ENCODE measurements around the gene EXOC6B. TPM values are rescaled to one million over a fixed set of nuclear protein-coding genes. Genes with fewer than 3 reads are reported as not detected.

The EXOC6B gene
- total RNA-seq, 1 donor: 24.6 TPM

DNA sequence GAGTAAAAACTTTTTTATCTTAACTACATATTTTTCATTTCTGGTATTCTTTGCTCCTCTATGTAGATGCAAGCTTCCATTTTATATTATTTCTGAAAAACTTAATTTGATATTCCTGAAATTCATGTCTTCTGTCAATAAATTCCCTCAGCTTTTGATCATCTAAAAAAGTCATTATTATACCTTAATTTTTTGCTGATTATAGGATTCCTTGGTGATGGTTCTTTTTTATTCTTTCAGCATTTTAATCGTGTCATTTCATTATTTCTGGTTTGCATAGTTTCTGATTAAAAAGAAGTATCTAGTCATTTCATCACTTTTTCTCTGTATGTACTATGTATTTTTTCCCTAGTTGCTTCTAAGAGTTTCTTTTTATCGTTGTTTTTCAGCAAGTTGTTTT lies 436.4 kb downstream of the EXOC6B start:
- Histone ChIP-seq H3K4me1 (ENCODE audit: insufficient read depth, low read length) (no peaks in the 10 kb centered on the region), H3K27me3 (ENCODE audit: insufficient read depth, low read length) (no peaks in the 10 kb centered on the region), H3K4me3 (ENCODE audit: insufficient read depth, low read length) (no peak overlapping the region), H3K36me3 (ENCODE audit: insufficient read depth, low read length) (no peaks in the 10 kb centered on the region), H3K79me2 (ENCODE audit: insufficient read depth, low read length) (no peaks in the 10 kb centered on the region), H4K20me1 (ENCODE audit: insufficient read depth, low read length) (no peaks in the 10 kb centered on the region), H3K27ac (ENCODE audit: low read depth, low read length) (no peak overlapping the region), H3K9me3 (ENCODE audit: low read depth, low read length) (peaks cover 3% of the 10 kb centered on the region), H3K4me2 (ENCODE audit: insufficient read depth, low read length) (no peak overlapping the region), H2AFZ (ENCODE audit: low read length) (no peak overlapping the region)
- DNase-seq (ENCODE audit: insufficient read length, low spot score, missing footprints): no peak
- TF ChIP-seq, protein P1, sequence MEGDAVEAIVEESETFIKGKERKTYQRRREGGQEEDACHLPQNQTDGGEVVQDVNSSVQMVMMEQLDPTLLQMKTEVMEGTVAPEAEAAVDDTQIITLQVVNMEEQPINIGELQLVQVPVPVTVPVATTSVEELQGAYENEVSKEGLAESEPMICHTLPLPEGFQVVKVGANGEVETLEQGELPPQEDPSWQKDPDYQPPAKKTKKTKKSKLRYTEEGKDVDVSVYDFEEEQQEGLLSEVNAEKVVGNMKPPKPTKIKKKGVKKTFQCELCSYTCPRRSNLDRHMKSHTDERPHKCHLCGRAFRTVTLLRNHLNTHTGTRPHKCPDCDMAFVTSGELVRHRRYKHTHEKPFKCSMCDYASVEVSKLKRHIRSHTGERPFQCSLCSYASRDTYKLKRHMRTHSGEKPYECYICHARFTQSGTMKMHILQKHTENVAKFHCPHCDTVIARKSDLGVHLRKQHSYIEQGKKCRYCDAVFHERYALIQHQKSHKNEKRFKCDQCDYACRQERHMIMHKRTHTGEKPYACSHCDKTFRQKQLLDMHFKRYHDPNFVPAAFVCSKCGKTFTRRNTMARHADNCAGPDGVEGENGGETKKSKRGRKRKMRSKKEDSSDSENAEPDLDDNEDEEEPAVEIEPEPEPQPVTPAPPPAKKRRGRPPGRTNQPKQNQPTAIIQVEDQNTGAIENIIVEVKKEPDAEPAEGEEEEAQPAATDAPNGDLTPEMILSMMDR (IDR thresholded peaks at IDR 0.05; ENCODE audit: extremely low read depth, low read depth, low read length): no peak

DNA sequence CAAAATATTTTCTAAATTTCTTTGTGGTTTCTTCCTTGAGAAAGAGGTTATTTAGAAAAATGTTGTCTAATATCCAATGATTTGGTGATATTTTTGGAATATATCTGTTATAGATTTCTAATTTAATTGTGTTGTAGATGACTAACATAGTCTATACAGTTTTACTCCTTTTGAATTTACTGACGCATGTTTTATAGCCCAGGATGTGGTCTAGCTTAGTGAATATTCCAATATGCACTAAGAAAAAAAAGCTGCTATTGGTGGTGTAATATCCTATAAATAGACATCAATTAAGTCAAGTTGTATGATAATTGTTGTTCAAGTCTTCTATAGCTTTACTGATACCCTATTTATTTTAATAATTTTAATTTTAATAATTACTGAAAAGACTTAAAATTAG lies 437.6 kb downstream of the EXOC6B start:
- peaks cover 3% of the 10 kb centered on the region for H3K9me3 ChIP-seq (ENCODE audit: low read depth, low read length)
- no peaks in the 10 kb centered on the region for H3K27me3 ChIP-seq (ENCODE audit: insufficient read depth, low read length)
- H3K36me3 ChIP-seq (ENCODE audit: insufficient read depth, low read length): no peaks in the 10 kb centered on the region
- DNase-seq (ENCODE audit: insufficient read length, low spot score, missing footprints): no peak
- no peak overlapping the region for H3K27ac ChIP-seq (ENCODE audit: low read depth, low read length)
- TF ChIP-seq, protein P1 (IDR thresholded peaks at IDR 0.05; ENCODE audit: extremely low read depth, low read depth, low read length): no peak
- no peaks in the 10 kb centered on the region for H4K20me1 ChIP-seq (ENCODE audit: insufficient read depth, low read length)
- no peaks in the 10 kb centered on the region for H3K4me1 ChIP-seq (ENCODE audit: insufficient read depth, low read length)
- H2AFZ ChIP-seq (ENCODE audit: low read length): no peak overlapping the region
- H3K79me2 ChIP-seq (ENCODE audit: insufficient read depth, low read length): no peaks in the 10 kb centered on the region
- H3K4me3 ChIP-seq (ENCODE audit: insufficient read depth, low read length): no peak overlapping the region
- H3K4me2 ChIP-seq (ENCODE audit: insufficient read depth, low read length): no peak overlapping the region

DNA sequence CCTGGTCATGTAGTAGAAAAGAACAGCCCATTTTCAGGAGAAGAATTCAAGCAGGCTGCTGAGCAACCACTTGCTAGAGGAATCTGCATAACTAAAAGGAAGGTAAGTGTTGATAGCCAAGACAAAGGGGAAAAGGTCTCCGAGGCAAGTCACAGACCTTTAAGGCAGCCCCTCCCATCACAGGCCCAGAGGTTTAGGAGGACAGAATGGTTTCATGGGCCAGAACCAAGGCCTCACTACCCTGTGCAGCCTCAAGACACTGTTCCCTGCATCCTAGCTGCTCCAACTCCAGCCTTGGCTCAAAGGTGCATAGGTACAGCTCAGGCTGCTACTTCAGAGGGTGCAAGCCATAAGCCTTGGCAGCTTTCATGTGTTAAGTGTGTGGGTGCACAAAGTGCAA lies 439.5 kb downstream of the EXOC6B start:
- Histone ChIP-seq H2AFZ (ENCODE audit: low read length) (no peak overlapping the region), H3K4me3 (ENCODE audit: insufficient read depth, low read length) (no peak overlapping the region), H3K9me3 (ENCODE audit: low read depth, low read length) (peaks cover 3% of the 10 kb centered on the region), H3K4me1 (ENCODE audit: insufficient read depth, low read length) (no peaks in the 10 kb centered on the region), H4K20me1 (ENCODE audit: insufficient read depth, low read length) (no peaks in the 10 kb centered on the region), H3K4me2 (ENCODE audit: insufficient read depth, low read length) (no peak overlapping the region), H3K27me3 (ENCODE audit: insufficient read depth, low read length) (no peaks in the 10 kb centered on the region), H3K36me3 (ENCODE audit: insufficient read depth, low read length) (no peaks in the 10 kb centered on the region), H3K27ac (ENCODE audit: low read depth, low read length) (no peak overlapping the region), H3K79me2 (ENCODE audit: insufficient read depth, low read length) (no peaks in the 10 kb centered on the region)
- TF ChIP-seq, protein P1 (IDR thresholded peaks at IDR 0.05; ENCODE audit: extremely low read depth, low read depth, low read length): no peak
- no peak for DNase-seq (ENCODE audit: insufficient read length, low spot score, missing footprints)

DNA sequence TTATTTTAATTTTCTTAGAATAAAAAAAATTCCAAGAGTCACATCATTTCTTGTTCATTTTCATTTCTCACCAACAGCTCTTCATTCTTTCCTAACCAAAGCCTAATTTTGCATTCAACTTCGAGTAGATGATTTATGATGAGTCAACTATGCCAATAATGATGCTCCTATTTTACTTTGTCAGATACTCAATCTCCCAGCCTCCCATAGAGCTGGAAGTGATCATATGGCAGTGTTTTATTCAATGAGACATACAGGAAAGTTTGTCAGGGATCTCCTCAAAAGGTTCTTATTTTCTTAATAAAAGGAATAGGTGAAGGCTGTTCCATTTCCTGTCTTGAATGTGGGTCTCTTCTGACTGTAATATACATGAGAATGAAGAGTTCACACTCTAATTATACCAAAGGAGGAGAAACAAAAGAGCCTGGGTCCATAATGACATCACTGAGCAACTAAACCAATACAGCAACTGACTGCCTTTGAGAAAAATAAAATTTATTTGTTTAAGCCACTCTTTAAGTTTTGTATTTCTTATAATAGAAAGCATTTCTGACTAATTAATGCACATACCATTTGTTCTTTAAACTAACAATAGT lies 447.0 kb downstream of the EXOC6B start:
- H3K27ac ChIP-seq (ENCODE audit: low read depth, low read length): no peak overlapping the region
- H3K9me3 ChIP-seq (ENCODE audit: low read depth, low read length): no peaks in the 10 kb centered on the region
- H3K4me2 ChIP-seq (ENCODE audit: insufficient read depth, low read length): no peak overlapping the region
- H3K36me3 ChIP-seq (ENCODE audit: insufficient read depth, low read length): no peaks in the 10 kb centered on the region
- H3K79me2 ChIP-seq (ENCODE audit: insufficient read depth, low read length): no peaks in the 10 kb centered on the region
- no peak overlapping the region for H2AFZ ChIP-seq (ENCODE audit: low read length)
- TF ChIP-seq, protein P1 (IDR thresholded peaks at IDR 0.05; ENCODE audit: extremely low read depth, low read depth, low read length): no peak
- no peak overlapping the region for H3K4me3 ChIP-seq (ENCODE audit: insufficient read depth, low read length)
- no peak for DNase-seq (ENCODE audit: insufficient read length, low spot score, missing footprints)
- H3K4me1 ChIP-seq (ENCODE audit: insufficient read depth, low read length): peaks cover 7% of the 10 kb centered on the region
- H3K27me3 ChIP-seq (ENCODE audit: insufficient read depth, low read length): no peaks in the 10 kb centered on the region
- no peaks in the 10 kb centered on the region for H4K20me1 ChIP-seq (ENCODE audit: insufficient read depth, low read length)

All from osteoblast (primary cell).